Panc1 (cell line): ENCODE results near the gene GPR31. TPM values are rescaled to one million over a fixed set of nuclear protein-coding genes. Genes with fewer than 3 reads are reported as not detected.
A peak's percentile ranks its signal among the peaks of the same experiment; 100 is the strongest.

Source experiments
- ATAC-seq: fragments of 200-7000 bp; cut with Tn5 transposase; 2 replicates; pipeline ENCODE4 v1.9.1; 2020; ENCODE audit warnings: mild to moderate bottlenecking, moderate library complexity
- BruUV-seq: library from RNA; stranded (reverse); fragments of 400-500 nt; replicated peaks from 2 replicates; lab custom pipeline; 2021; lab: Mats Ljungman, UMichigan
- CTCF ChIA-PET: fragments of 300-600 bp; sonication (Branson Sonifier 250); formaldehyde crosslinking; loops from one replicate; lab custom pipeline; 2022; ENCODE audit warnings: antibody characterized with exemption; lab: Charles Lee
- POLR2A ChIA-PET: fragments of 300-600 bp; sonication (Branson Sonifier 250); formaldehyde crosslinking; loops from one replicate; lab custom pipeline; 2022; ENCODE audit warnings: antibody characterized with exemption; lab: Charles Lee
- DNase-seq: peaks from one replicate; pipeline ENCODE4 v3.0.0-alpha.2; 2010; ENCODE audit warnings: low read depth, low spot score
- H3K27ac ChIP-seq: 2 replicates; pipeline ENCODE4 v1.5.1; 2011; ENCODE audit warnings: mild to moderate bottlenecking, low read length, inconsistent platforms
- H3K27me3 ChIP-seq: fragments of 200-500 bp; sonication (Bioruptor generic); 2 replicates; pipeline ENCODE4 v1.6.0; 2014; ENCODE audit warnings: low read length, inconsistent platforms; ENCODE audit not compliant: control insufficient read depth, insufficient read depth
- H3K36me3 ChIP-seq: fragments of 200-500 bp; sonication (Bioruptor generic); 2 replicates; pipeline ENCODE4 v1.5.1; 2014; ENCODE audit warnings: inconsistent platforms, mild to moderate bottlenecking, low read length, moderate library complexity; ENCODE audit not compliant: control insufficient read depth, insufficient read depth
- H3K4me1 ChIP-seq: 2 replicates; pipeline ENCODE4 v1.5.1; 2011; ENCODE audit warnings: inconsistent platforms, mild to moderate bottlenecking, low read length, moderate library complexity; ENCODE audit not compliant: control insufficient read depth, insufficient read depth
- H3K4me3 ChIP-seq, 2 experiments: 2 replicates each; pipeline ENCODE4 v1.5.1; 2011 to 2012; ENCODE audit warnings: low read depth in 2 of 2, low read length in 2 of 2, mild to moderate bottlenecking in 2 of 2, inconsistent platforms in 1 of 2, moderate library complexity in 1 of 2
- H3K9me3 ChIP-seq: fragments of 200-500 bp; sonication (Bioruptor generic); 2 replicates; pipeline ENCODE4 v1.5.1; 2014; ENCODE audit warnings: low read depth, mild to moderate bottlenecking, inconsistent platforms, low read length, moderate library complexity; ENCODE audit not compliant: control insufficient read depth, insufficient read depth
- POLR2AphosphoS5 ChIP-seq: IDR thresholded peaks from 2 replicates; pipeline ENCODE4 v1.6.1; 2012; ENCODE audit warnings: mild to moderate bottlenecking, low read depth, low read length, moderate library complexity
- SIN3A ChIP-seq: IDR thresholded peaks from 2 replicates; pipeline ENCODE4 v1.6.1; 2012; ENCODE audit warnings: low read depth, mild to moderate bottlenecking, low read length, moderate library complexity, borderline replicate concordance; ENCODE audit not compliant: insufficient read depth
- TCF7L2 ChIP-seq: IDR thresholded peaks from 2 replicates; pipeline ENCODE4 v1.6.1; 2011; ENCODE audit warnings: mild to moderate bottlenecking, low read depth, low read length, inconsistent platforms
- in situ Hi-C: cut with HindIII; loops from 2 replicates; pipeline ENCODE4 v1.10.0; 2016; ENCODE audit warnings: low sequenced_read_pairs, low pct_unique_long_range_greater_than_20kb
- intact Hi-C: fragments of 100-400 bp; cut with micrococcal nuclease; formaldehyde crosslinking; loops from one replicate; pipeline ENCODE4 v1.10.0; 2022; ENCODE audit not compliant: unreplicated experiment
- total RNA-seq: library from RNA; stranded (reverse); gene quantifications from one replicate; pipeline ENCODE4 v1.2.1, GENCODE V29; 2021; ENCODE audit not compliant: unreplicated experiment
- TF ChIP-seq, protein P1 (sequence below), 2 experiments: IDR thresholded peaks; 2 replicates each; pipeline ENCODE4 v1.6.1; 2011 to 2012; ENCODE audit warnings: low read depth in 2 of 2, control low read depth in 1 of 2, low read length in 1 of 2, mild to moderate bottlenecking in 1 of 2, moderate library complexity in 1 of 2; ENCODE audit not compliant: insufficient read depth in 1 of 2
- TF ChIP-seq, protein P2 (sequence below): fragments of 450-650 bp; IDR thresholded peaks from 2 replicates; pipeline ENCODE4 v1.5.1; 2017; ENCODE audit warnings: mild to moderate bottlenecking

The GPR31 gene
- total RNA-seq, 1 experiment from 2014 or later = not detected

DNA sequence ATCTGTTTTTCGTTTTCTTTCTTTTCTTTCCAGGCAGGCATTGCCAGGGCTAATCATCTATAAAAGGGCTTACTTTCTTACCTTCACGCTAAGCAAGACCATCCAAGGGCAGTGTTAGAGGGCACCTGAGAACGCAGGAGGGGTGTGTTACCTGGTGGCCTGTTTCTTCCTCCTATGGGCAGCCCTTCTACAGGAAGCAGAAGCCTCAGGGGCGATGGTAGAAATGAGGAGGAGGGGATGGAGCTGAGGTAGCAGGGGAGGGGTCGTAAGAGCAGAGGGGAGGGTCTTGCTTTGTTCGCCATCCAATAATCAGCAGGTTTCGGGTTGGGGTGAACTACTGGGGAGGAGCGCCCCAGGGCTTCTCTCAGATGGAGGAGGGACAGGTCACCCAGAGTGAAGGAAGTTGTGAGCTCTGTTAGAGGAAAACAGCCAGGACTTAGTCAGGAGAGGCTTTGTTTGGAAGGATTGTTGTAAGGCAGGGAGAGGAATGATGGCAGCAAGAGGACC is 36.4 kb downstream of the GPR31 start:
- intact Hi-C loops = no loop called here
- Histone ChIP-seq H3K27ac (no peak overlapping the region), H3K4me3 (no peak overlapping the region), H3K36me3 (no peaks in the 10 kb centered on the region), H3K4me1 (no peaks in the 10 kb centered on the region), H3K9me3 (0 out of 2 replicates have a peak, but pooled peaks cover 3% of the 10 kb centered on the region), H3K27me3 (peaks cover 12% of the 10 kb centered on the region)
- POLR2A ChIA-PET = no interaction called here
- ATAC-seq (no peak), DNase-seq (no peak)
- CTCF ChIA-PET = no interaction called here
- no peak for TF ChIP-seq POLR2AphosphoS5
- BruUV-seq = no TSS peak
- in situ Hi-C loops = no loop called here

DNA sequence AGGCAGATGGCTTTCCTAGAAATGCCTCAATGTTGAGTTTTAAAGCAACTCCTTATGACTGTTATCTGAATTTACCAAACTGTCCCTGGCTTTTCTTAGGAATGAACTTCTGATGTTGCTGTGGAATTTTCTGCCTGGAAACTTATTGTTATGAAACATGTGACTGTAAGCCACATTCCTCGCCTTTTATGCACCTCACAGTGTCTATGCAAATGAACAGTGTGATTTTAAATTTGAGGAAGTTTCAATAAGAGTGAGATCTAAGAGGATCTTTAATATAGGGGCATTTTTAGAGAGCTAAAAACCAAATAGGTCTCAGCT is 37.2 kb downstream of the GPR31 start:
- no TSS peak for BruUV-seq
- Histone ChIP-seq H3K4me1 (no peaks in the 10 kb centered on the region), H3K9me3 (0 out of 2 replicates have a peak, but pooled peaks cover 3% of the 10 kb centered on the region), H3K36me3 (no peaks in the 10 kb centered on the region), H3K27me3 (peaks cover 13% of the 10 kb centered on the region), H3K27ac (no peak overlapping the region), H3K4me3 (no peak overlapping the region)
- ChIA-PET CTCF (no interaction called here), POLR2A (no interaction called here)
- DNase-seq = no peak
- no peak for ATAC-seq
- intact Hi-C loops (no loop called here), in situ Hi-C loops (no loop called here)
- TF ChIP-seq TCF7L2 (no peak), POLR2AphosphoS5 (no peak), SIN3A (no peak)
- TF ChIP-seq, protein P1, sequence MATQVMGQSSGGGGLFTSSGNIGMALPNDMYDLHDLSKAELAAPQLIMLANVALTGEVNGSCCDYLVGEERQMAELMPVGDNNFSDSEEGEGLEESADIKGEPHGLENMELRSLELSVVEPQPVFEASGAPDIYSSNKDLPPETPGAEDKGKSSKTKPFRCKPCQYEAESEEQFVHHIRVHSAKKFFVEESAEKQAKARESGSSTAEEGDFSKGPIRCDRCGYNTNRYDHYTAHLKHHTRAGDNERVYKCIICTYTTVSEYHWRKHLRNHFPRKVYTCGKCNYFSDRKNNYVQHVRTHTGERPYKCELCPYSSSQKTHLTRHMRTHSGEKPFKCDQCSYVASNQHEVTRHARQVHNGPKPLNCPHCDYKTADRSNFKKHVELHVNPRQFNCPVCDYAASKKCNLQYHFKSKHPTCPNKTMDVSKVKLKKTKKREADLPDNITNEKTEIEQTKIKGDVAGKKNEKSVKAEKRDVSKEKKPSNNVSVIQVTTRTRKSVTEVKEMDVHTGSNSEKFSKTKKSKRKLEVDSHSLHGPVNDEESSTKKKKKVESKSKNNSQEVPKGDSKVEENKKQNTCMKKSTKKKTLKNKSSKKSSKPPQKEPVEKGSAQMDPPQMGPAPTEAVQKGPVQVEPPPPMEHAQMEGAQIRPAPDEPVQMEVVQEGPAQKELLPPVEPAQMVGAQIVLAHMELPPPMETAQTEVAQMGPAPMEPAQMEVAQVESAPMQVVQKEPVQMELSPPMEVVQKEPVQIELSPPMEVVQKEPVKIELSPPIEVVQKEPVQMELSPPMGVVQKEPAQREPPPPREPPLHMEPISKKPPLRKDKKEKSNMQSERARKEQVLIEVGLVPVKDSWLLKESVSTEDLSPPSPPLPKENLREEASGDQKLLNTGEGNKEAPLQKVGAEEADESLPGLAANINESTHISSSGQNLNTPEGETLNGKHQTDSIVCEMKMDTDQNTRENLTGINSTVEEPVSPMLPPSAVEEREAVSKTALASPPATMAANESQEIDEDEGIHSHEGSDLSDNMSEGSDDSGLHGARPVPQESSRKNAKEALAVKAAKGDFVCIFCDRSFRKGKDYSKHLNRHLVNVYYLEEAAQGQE (IDR thresholded peaks at IDR 0.05; ENCODE audit: insufficient read depth in 1 of 2, low read depth in 2 of 2, low read length in 1 of 2) = no peak
- TF ChIP-seq, protein P2, sequence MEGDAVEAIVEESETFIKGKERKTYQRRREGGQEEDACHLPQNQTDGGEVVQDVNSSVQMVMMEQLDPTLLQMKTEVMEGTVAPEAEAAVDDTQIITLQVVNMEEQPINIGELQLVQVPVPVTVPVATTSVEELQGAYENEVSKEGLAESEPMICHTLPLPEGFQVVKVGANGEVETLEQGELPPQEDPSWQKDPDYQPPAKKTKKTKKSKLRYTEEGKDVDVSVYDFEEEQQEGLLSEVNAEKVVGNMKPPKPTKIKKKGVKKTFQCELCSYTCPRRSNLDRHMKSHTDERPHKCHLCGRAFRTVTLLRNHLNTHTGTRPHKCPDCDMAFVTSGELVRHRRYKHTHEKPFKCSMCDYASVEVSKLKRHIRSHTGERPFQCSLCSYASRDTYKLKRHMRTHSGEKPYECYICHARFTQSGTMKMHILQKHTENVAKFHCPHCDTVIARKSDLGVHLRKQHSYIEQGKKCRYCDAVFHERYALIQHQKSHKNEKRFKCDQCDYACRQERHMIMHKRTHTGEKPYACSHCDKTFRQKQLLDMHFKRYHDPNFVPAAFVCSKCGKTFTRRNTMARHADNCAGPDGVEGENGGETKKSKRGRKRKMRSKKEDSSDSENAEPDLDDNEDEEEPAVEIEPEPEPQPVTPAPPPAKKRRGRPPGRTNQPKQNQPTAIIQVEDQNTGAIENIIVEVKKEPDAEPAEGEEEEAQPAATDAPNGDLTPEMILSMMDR = no peak

DNA sequence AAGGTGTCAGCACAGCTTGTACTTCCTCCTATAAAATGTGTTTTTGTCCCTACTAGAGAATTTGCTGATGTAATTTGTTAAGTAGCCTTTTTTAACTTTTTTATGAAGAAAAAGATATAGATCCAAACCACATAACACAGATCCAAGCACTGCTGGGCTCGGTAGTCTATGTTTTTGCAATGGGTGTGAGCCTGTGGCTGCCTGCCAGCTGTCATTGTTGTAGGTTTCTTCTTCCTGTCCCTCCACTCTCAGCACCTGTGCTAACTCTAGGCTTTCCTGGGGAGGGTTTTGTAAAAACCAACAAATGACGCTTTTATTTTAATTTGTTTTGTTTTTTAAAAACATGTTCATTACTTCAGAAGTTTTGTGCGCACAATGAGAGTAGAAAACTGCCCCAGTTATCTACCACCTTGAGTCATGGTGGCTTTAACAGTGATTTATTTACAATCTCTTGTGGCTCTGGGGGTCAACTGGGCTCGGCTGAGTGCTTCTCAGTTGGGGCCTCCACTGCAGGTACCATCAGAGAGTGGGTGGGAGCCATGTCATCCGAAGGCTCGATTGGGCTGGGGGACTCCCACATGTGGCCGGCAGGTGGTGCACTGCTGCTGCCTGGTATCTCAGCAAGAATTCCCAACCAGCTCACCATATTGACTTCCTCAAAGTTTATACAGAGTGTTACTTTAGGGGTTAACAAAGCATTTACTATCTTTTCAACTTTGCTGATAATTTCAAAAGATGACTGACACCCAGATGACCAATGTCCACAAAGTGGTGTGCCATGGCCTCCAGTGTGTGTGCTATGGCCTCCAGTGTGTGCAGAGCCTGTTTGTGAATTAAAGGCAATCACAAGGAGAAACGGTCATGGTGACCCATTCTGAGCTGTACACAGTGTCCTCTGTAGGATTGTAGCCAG is 37.9 kb downstream of the GPR31 start:
- Histone ChIP-seq H3K9me3 (0 out of 2 replicates have a peak, but pooled peaks cover 3% of the 10 kb centered on the region), H3K27ac (no peak overlapping the region), H3K4me3 (no peak overlapping the region), H3K4me1 (no peaks in the 10 kb centered on the region), H3K27me3 (peaks cover 16% of the 10 kb centered on the region), H3K36me3 (no peaks in the 10 kb centered on the region)
- ATAC-seq (no peak), DNase-seq (no peak)
- in situ Hi-C loops = no loop called here
- ChIA-PET POLR2A (no interaction called here), CTCF (no interaction called here)
- TF ChIP-seq SIN3A = no peak
- TF ChIP-seq, protein P2 = peak; percentile 42; the same call in 1 of the 2 replicates
- intact Hi-C loops = no loop called here
- no TSS peak for BruUV-seq
